Mesodermal cell (in vitro differentiated cells): Measurements from ENCODE around the gene PRPSAP1.

Experiments
- H3K27ac ChIP-seq: 2 replicates; pipeline ENCODE4 v1.7.0; 2013; ENCODE audit warnings: mild to moderate bottlenecking, low read depth, low read length, moderate library complexity; ENCODE audit not compliant: severe bottlenecking
- H3K36me3 ChIP-seq: 2 replicates; pipeline ENCODE4 v1.7.1; 2013; ENCODE audit warnings: mild to moderate bottlenecking, low read length, moderate library complexity; ENCODE audit not compliant: control insufficient read depth, insufficient read depth
- H3K4me1 ChIP-seq: one replicate; pipeline ENCODE4 v1.7.1; 2013; ENCODE audit warnings: mild to moderate bottlenecking, low read length; ENCODE audit not compliant: insufficient read depth, control insufficient read depth, poor library complexity, severe bottlenecking
- H3K4me3 ChIP-seq: 2 replicates; pipeline ENCODE4 v1.7.0; 2013; ENCODE audit warnings: low read length, control low read depth, mild to moderate bottlenecking; ENCODE audit not compliant: insufficient read depth, poor library complexity, severe bottlenecking; ENCODE audit errors: extremely low read depth
- H3K9me3 ChIP-seq: 2 replicates; pipeline ENCODE4 v1.7.1; 2013; ENCODE audit warnings: mild to moderate bottlenecking, low read length, moderate library complexity; ENCODE audit not compliant: control insufficient read depth
- WGBS, 2 experiments: methylation state at CpG; one replicate each; pipeline ENCODE4 v1.1.5; 2013; ENCODE audit warnings: missing lambda C conversion rate in 2 of 2; ENCODE audit not compliant: insufficient coverage in 2 of 2; 5-methylcytosine and 5-hydroxymethylcytosine counted together

The PRPSAP1 gene

GRCh38 chr17:76390003-76390421 is 36.3 kb upstream of the PRPSAP1 start:
- Histone ChIP-seq H3K4me1 (peaks cover 9% of the 10 kb centered on the region), H3K4me3 (no peak overlapping the region), H3K27ac (no peak overlapping the region), H3K36me3 (peaks cover 57% of the 10 kb centered on the region), H3K9me3 (no peaks in the 10 kb centered on the region)
- WGBS, 2 experiments = 80 to 81% methylated on average over 10 to 11 of the region's 11 CpGs

DNA sequence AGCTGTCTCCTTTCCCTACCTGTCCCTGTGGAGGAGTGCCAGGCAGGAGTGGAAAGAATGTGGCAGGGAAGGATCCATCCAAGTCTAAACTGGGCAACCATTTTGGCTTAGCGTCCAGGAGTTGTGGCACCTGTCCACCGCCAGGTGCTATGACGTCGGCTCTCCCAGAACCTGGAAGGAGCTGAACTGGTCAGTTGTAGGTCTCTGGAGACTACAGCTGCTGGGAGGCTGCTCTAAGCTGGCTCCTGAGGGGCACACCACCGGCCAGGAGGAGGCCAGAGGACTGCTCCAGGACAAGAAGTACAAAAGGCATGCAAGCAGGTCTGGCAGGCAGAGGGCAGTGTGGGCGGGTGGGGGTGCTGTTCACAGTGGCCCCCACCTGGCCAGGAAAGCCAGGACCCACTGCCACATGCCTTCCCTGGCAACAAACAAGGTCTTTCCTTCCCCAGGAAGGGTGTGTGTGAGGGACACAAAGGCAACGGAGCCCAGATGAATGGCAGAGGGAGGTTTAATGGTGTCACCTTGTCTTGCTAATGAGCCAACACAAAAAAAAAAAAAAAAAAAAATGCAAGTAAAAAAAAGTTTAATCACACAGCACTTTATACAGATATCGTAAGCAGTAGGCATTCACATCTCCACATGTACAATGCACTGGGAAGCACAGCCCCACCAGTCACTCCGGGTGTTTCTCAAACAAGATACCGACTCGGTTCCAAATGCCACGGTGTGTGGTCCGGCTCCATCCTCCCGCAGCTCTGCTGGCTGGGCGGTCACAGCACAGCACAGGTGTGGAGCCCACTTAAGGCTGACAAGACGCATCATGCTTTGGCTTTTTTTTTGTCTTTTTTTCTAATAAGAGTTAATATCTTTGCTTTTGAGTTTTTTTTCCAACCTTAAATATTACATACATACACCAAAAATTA is 35.5 kb upstream of the PRPSAP1 start:
- no peak overlapping the region for H3K4me3 ChIP-seq
- WGBS, 2 experiments = 88 to 90% methylated on average over 13 to 14 of the region's 16 CpGs
- H3K4me1 ChIP-seq = peaks cover 9% of the 10 kb centered on the region
- no peaks in the 10 kb centered on the region for H3K9me3 ChIP-seq
- no peak overlapping the region for H3K27ac ChIP-seq
- H3K36me3 ChIP-seq = peaks cover 55% of the 10 kb centered on the region

GRCh38 chr17:76386966-76387765 is 33.5 kb upstream of the PRPSAP1 start:
- whole genome bisulfite sequencing, 2 experiments = 95 to 98% methylated on average over 27 to 28 of the region's 31 CpGs
- Histone ChIP-seq H3K9me3 (no peaks in the 10 kb centered on the region), H3K36me3 (peaks cover 46% of the 10 kb centered on the region), H3K4me1 (peaks cover 9% of the 10 kb centered on the region), H3K27ac (no peak overlapping the region), H3K4me3 (no peak overlapping the region)

DNA sequence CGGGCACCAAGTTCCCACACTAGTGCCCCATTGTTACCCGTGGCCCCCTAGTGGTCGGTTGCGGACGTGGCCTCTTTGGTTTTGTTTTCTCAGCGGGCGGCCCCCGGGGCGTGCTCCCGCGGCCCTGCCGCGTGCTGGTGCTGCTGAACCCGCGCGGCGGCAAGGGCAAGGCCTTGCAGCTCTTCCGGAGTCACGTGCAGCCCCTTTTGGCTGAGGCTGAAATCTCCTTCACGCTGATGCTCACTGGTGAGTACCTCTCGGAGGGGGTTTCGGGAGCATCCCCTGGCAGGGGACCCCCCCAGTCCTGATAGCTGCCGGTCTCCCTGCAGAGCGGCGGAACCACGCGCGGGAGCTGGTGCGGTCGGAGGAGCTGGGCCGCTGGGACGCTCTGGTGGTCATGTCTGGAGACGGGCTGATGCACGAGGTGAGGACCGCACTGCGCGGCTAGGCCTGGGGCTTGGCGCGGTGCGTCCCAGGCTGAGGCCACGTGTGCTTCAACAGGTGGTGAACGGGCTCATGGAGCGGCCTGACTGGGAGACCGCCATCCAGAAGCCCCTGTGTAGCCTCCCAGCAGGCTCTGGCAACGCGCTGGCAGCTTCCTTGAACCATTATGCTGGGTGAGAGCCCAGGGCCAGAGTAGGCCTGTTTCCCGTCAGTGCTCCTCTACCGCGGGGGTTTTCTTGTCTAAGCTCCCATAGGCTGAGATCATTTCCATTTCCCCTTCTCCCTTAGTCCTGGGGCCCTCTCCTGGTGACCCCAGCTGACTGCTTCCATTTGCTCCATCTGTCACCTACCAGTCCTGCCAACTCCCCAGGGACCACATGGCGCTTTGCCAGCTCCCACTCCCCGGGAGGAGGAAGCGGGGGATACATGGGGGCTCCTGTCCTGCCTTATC is 32.4 kb upstream of the PRPSAP1 start:
- peak overlapping the region; percentile 10 for H3K27ac ChIP-seq
- peaks cover 44% of the 10 kb centered on the region for H3K36me3 ChIP-seq
- H3K9me3 ChIP-seq = no peaks in the 10 kb centered on the region
- peak overlapping the region; percentile 59 for H3K4me3 ChIP-seq
- WGBS, 2 experiments = 57 to 67% methylated on average over 47 to 50 of the region's 52 CpGs
- peaks cover 14% of the 10 kb centered on the region for H3K4me1 ChIP-seq

GRCh38 chr17:76384987-76385891 is 31.5 kb upstream of the PRPSAP1 start:
- 4% methylated on average over 58 to 72 of the region's 74 CpGs for WGBS, 2 experiments
- Histone ChIP-seq H3K4me1 (peaks cover 14% of the 10 kb centered on the region), H3K9me3 (no peaks in the 10 kb centered on the region), H3K27ac (no peak overlapping the region), H3K4me3 (peak overlapping the region; percentile 59), H3K36me3 (peaks cover 35% of the 10 kb centered on the region)

DNA sequence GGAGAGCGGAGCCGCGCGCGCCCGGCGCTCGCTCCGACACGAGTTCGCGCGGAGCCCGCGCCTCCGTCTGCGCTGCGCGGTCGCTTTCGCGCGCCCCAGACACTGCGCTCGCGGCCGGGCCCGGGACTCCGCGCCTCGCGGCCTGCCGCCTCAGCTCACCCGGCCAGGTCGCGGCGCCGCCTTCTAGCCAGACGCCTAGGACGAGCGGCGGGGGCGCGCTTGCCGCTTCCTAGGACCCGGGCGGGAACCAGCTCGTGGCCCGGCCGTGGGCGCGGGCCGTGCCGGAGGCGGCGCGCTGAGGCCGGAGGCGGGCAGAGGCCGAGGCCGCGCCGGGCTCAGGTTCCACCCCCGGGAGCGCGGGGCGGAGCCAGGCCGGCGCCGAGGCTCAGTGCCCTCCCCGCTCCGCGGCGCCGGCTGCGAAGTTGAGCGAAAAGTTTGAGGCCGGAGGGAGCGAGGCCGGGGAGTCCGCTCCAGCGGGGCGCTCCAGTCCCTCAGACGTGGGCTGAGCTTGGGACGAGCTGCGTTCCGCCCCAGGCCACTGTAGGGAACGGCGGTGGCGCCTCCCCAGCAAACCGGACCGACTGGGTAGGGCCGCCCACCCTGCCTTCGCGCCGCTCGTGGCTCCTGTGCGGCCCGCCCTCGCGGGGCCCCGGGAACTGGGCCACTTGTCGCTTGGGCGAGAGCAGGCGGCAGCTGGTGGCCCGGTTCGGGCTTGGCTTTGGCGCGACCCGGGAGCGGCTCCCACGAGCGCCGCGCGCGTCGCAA is 30.7 kb upstream of the PRPSAP1 start, which contains the start of gene SPHK1:
Gene SPHK1 (plus strand): TSS at position 388 of the 765 bp plus-strand sequence. CDS start 1,036 bp downstream, outside the sequence.
- Histone ChIP-seq H3K9me3 (no peaks in the 10 kb centered on the region), H3K4me3 (peak within 1 kb of the TSS; percentile 59), H3K4me1 (peaks cover 14% of the 10 kb centered on the region), H3K27ac (peak within 1 kb of the TSS; percentile 93), H3K36me3 (peaks cover 26% of the 10 kb centered on the region)
- 0 to 1% methylated on average over 86 to 103 of the region's 118 CpGs for WGBS, 2 experiments

DNA sequence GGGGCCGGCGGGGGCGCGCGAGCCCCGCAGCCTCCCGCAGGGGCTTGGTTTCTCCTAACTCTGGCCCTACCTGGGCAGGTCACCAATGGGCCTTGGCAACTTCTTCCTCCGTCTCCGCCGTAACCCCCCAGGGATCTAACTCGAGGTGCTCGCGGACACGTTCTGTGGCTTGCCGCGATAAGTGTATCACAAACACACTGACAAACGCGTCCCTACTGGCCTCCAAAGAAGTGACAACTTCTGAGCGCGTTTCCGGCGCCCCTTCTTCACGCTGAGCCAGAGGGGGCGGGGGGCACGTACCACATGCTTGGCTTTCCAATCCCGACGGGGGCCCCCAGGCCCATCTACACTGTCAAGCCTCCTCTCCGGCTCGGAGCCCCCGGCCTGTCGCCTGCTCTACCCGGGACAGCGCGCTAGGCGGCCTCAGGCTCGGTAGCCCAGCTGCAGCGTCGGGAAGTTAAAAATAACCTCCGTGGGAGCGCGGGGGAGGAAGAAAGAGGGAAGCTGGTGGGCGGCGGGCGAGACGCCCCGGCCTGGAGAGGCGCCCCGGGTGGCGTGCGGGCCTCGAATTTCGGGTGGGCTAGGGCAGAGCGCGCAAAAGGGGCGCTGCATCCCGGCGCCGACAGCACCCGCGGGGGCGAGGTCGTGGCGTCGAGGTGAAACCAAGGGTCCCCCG is 30.0 kb upstream of the PRPSAP1 start:
- WGBS, 2 experiments = 0% methylated on average over 32 to 53 of the region's 65 CpGs
- Histone ChIP-seq H3K9me3 (no peaks in the 10 kb centered on the region), H3K36me3 (peaks cover 22% of the 10 kb centered on the region), H3K27ac (peak overlapping the region; percentile 93), H3K4me3 (peak overlapping the region; percentile 59), H3K4me1 (peaks cover 16% of the 10 kb centered on the region)

GRCh38 chr17:76382803-76383545 is 29.3 kb upstream of the PRPSAP1 start:
- peaks cover 18% of the 10 kb centered on the region for H3K36me3 ChIP-seq
- 0 to 1% methylated on average over 50 to 56 of the region's 80 CpGs for WGBS, 2 experiments
- no peaks in the 10 kb centered on the region for H3K9me3 ChIP-seq
- peak overlapping the region; percentile 59 for H3K4me3 ChIP-seq
- peaks cover 16% of the 10 kb centered on the region for H3K4me1 ChIP-seq
- peak overlapping the region; percentile 93 for H3K27ac ChIP-seq
